Activated T-cell treated with anti-CD3 and anti-CD28 coated beads, Interleukin-2, amount 50 U/mL, for 4 hours (primary cell): ENCODE results near the gene TACC3. TPM values are rescaled to one million over a fixed set of nuclear protein-coding genes. Genes with fewer than 3 reads are reported as not detected.

Experiments used
- ATAC-seq, 2 donors: fragments of 200-7000 bp; cut with Tn5 transposase; one replicate each; pipeline ENCODE4 v1.10.0; 2021
- DNase-seq: peaks from one replicate; pipeline ENCODE4 v3.0.0-alpha.2; 2020
- H3K27me3 Mint-ChIP-seq: one replicate; pipeline ENCODE4 v1.8.0; 2021; ENCODE audit warnings: low read depth, mixed read lengths
- H3K36me3 Mint-ChIP-seq: one replicate; pipeline ENCODE4 v1.8.0; 2022; ENCODE audit warnings: mixed read lengths; ENCODE audit not compliant: insufficient read depth
- H3K4me1 Mint-ChIP-seq: one replicate; pipeline ENCODE4 v1.8.0; 2021; ENCODE audit warnings: low read depth, mixed read lengths
- H3K4me3 Mint-ChIP-seq: one replicate; pipeline ENCODE4 v1.8.0; 2021; ENCODE audit warnings: mild to moderate bottlenecking, moderate library complexity, mixed read lengths
- H3K9me3 Mint-ChIP-seq: one replicate; pipeline ENCODE4 v1.8.0; 2021; ENCODE audit warnings: mixed read lengths
- total RNA-seq, 3 donors: library from RNA; stranded (reverse); gene quantifications; one replicate each; pipeline ENCODE4 v1.2.1, GENCODE V29; 2021

TACC3 gene
- total RNA-seq, 3 donors from 2014 or later = 53.1 to 75.0 (median 69.3) TPM

DNA sequence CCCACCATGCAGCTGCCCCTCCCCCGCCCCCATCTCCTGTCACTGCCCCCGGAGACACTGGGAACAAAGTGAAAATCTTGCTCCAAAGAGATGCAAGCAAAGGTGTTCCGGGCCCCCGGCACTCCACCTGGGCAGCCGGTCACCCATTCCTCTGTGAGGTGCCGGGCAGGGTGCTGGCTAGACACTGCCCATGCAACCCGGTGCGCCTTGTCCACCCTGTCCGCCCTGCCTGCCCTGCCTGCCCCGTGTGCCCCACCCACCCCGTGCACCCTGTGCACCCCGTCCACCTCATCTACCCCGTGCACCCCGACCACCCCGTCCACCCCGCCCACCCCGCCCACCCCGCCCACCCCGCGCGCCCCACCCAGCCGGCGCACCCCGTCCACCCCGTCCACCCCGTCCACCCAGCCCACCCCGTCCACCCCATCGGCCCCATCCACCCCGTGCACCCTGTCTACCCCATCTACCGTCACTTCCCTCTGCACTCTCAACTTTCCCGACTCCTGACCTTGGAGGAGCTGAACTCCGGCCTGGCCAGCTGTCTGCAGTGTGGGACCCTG lies 39.9 kb downstream of the TACC3 start:
- ATAC-seq = no peak
- no peak overlapping the region for H3K4me3 Mint-ChIP-seq

GRCh38 chr4:1762264-1763010 lies 41.1 kb downstream of the TACC3 start:
- Mint-ChIP-seq H3K36me3 (no peaks in the 10 kb centered on the region), H3K4me3 (no peak overlapping the region), H3K27me3 (peaks cover 20% of the 10 kb centered on the region), H3K9me3 (no peaks in the 10 kb centered on the region), H3K4me1 (peaks cover 2% of the 10 kb centered on the region)
- ATAC-seq (no peak), DNase-seq (no peak)

More for the DNA sequence above, 39.9 kb downstream of the TACC3 start:
- no peaks in the 10 kb centered on the region for H3K36me3 Mint-ChIP-seq
- H3K9me3 Mint-ChIP-seq = no peaks in the 10 kb centered on the region
- H3K4me1 Mint-ChIP-seq = peaks cover 2% of the 10 kb centered on the region
- H3K27me3 Mint-ChIP-seq = peaks cover 20% of the 10 kb centered on the region
- no peak for DNase-seq

GRCh38 chr4:1763070-1763549 lies 41.8 kb downstream of the TACC3 start:
- H3K9me3 Mint-ChIP-seq = no peaks in the 10 kb centered on the region
- H3K27me3 Mint-ChIP-seq = peaks cover 23% of the 10 kb centered on the region
- peaks cover 2% of the 10 kb centered on the region for H3K4me1 Mint-ChIP-seq
- H3K36me3 Mint-ChIP-seq = no peaks in the 10 kb centered on the region
- ATAC-seq (no peak), DNase-seq (no peak)
- H3K4me3 Mint-ChIP-seq = no peak overlapping the region

GRCh38 chr4:1763550-1764080 lies 42.3 kb downstream of the TACC3 start:
- Mint-ChIP-seq H3K36me3 (no peaks in the 10 kb centered on the region), H3K27me3 (peaks cover 25% of the 10 kb centered on the region), H3K4me3 (no peak overlapping the region), H3K9me3 (no peaks in the 10 kb centered on the region), H3K4me1 (peaks cover 2% of the 10 kb centered on the region)
- ATAC-seq (no peak), DNase-seq (no peak)

DNA sequence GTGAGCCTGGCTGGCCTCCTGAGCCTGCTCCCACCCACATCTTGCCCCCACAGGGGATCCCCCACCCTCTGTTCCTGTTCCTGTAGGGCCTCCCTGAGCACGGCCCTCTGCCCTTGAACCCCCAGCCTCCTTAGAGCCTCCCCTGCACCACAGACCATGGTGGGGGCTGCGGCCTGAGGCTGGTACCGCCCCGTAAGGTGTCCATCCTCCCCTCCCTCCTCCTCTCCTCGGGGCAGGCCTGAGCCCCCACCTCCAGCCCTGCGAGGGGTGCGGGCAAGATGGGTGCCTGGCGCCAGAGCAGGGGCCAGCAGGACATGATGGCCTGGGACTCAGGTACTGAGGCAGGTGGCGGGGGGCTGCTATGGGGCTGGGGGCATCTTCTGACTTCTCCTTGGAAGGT lies 43.3 kb downstream of the TACC3 start:
- DNase-seq (no peak), ATAC-seq (no peak)
- Mint-ChIP-seq H3K9me3 (no peaks in the 10 kb centered on the region), H3K27me3 (peaks cover 27% of the 10 kb centered on the region), H3K4me1 (peaks cover 2% of the 10 kb centered on the region), H3K36me3 (no peaks in the 10 kb centered on the region), H3K4me3 (no peak overlapping the region)

DNA sequence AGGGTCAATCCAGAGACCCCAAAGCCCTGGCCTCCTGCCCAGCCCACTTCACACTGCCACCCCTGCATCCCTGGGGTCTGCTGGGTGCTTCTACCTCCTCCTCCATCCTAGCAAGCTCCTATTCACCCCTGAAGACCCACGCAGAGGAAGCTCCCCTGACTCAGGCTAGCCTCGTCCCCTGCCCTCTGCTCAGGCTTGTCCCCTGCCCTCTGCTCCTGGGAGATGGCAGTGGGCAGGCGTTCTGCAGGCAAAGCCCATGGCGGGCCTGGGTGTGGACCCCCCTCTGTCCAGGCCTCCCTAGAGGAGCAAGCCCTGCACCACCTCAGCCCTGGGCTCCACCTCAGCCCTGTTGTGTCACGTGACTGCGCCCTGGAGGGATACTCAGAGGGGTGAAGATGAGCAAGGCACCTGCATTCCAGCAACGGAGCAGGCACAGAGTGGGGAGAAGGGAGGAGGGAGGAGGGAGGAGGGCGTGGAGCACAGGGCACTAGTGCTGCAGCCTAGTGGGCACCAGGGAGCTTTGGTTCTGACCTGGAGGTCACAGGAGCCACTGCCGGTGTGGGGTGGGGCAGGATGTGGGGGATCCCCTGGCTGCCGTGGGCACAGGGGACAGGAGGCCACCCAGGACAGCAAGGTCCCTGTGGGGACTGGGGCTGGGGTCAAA lies 44.2 kb downstream of the TACC3 start:
- H3K27me3 Mint-ChIP-seq = peaks cover 27% of the 10 kb centered on the region
- DNase-seq (no peak), ATAC-seq (no peak)
- no peaks in the 10 kb centered on the region for H3K36me3 Mint-ChIP-seq
- no peaks in the 10 kb centered on the region for H3K4me1 Mint-ChIP-seq
- no peak overlapping the region for H3K4me3 Mint-ChIP-seq
- H3K9me3 Mint-ChIP-seq = no peaks in the 10 kb centered on the region

DNA sequence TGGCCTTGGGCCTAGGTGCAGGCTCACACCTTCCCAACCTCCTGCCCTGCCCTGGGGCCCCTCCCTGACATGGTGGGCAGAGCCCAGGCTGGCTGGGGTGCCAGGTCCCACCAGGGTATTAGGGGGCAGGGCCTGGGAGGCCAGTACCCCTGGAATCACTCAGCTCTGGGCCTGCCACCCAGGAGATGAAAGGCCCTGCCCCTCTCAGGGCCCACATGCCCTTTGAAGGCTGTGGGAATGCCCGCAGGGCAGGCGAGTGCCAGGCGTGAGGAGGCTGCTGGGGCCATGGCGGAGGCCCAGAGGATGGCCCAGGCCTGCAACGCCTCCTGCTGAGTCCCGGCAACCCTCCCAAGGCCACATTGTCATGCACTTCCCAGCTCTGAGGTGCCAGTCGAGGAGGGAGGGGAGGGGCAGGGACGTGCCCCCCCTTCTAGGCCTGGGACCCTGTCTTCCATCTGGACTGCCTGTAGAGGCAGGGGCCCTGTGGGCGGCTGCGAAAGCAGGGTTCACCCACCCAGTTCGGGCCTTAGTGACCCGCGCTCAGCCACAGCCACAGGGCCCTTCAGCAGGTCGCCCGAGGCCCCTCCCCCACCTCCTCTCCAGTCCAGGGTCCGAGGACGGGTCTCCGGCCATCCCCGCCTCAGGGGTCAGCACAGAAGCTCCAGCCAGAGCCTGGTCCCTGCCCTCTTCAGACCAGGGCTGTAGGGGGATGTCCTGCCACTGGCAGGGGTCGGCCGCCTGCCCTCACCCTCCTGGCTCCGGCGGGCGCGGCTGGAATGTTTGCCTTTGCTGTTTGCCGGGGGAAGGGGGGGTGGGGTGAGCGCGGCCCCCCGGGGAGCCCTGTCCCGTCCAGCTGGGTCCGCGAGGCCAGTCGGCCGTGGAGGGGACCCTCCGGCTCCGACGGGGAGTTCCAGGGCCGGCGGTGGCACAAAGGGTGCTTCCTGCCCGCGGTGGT lies 45.1 kb downstream of the TACC3 start:
- Mint-ChIP-seq H3K9me3 (no peaks in the 10 kb centered on the region), H3K36me3 (no peaks in the 10 kb centered on the region), H3K4me3 (no peak overlapping the region), H3K4me1 (no peaks in the 10 kb centered on the region), H3K27me3 (peaks cover 27% of the 10 kb centered on the region)
- DNase-seq = no peak
- no peak for ATAC-seq

GRCh38 chr4:1767061-1767769 lies 45.9 kb downstream of the TACC3 start:
- no peak for DNase-seq
- H3K36me3 Mint-ChIP-seq = no peaks in the 10 kb centered on the region
- peak; percentile 14 to 20 for ATAC-seq
- H3K4me1 Mint-ChIP-seq = peaks cover 2% of the 10 kb centered on the region
- no peaks in the 10 kb centered on the region for H3K9me3 Mint-ChIP-seq
- peaks cover 29% of the 10 kb centered on the region for H3K27me3 Mint-ChIP-seq
- H3K4me3 Mint-ChIP-seq = no peak overlapping the region

DNA sequence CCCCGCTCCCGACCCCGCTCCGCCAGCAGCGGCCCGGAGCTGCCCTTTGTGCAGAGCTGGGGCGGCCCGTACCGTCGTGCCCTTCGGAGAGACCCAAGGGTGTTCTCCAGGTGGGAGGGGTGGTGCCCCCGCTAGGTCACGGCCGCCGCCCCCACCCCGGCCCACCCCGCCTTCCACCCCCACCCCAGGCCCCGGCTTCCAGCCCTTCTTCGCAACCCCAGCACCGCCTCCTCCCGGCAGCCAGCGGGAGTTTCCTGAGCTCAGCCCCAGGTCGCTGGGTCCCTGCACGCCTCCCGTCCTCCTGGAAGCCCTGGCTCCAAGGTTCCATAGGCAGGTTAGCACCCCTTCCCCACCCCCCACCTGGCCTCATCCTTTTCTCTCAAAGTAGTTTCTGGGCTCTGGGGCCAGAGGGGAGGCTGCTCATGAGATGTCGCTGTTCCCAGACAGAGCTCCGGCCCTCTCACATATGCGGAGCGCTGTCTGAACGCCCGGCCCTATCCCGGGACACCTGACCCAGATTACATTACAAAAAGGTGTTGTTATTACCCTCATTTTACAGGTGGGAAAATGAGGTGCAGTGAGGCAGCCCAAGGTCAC lies 46.5 kb downstream of the TACC3 start:
- peak; percentile 18 for DNase-seq
- peaks cover 27% of the 10 kb centered on the region for H3K27me3 Mint-ChIP-seq
- peak overlapping the region; percentile 56 for H3K4me3 Mint-ChIP-seq
- ATAC-seq = peak; percentile 41 to 54
- H3K9me3 Mint-ChIP-seq = no peaks in the 10 kb centered on the region
- peaks cover 2% of the 10 kb centered on the region for H3K4me1 Mint-ChIP-seq
- H3K36me3 Mint-ChIP-seq = no peaks in the 10 kb centered on the region

- Mint-ChIP-seq H3K27me3 (peaks cover 24% of the 10 kb centered on the region), H3K4me1 (peaks cover 2% of the 10 kb centered on the region), H3K9me3 (no peaks in the 10 kb centered on the region), H3K36me3 (no peaks in the 10 kb centered on the region), H3K4me3 (peak overlapping the region; percentile 65)
- DNase-seq (no peak), ATAC-seq (no peak)
Measured at GRCh38 chr4:1768367-1769034, 47.2 kb downstream of the TACC3 start.

GRCh38 chr4:1769692-1770091 lies 48.4 kb downstream of the TACC3 start:
- Mint-ChIP-seq H3K4me3 (no peak overlapping the region), H3K27me3 (peaks cover 18% of the 10 kb centered on the region), H3K36me3 (no peaks in the 10 kb centered on the region), H3K4me1 (peaks cover 2% of the 10 kb centered on the region), H3K9me3 (no peaks in the 10 kb centered on the region)
- ATAC-seq (no peak), DNase-seq (no peak)

DNA sequence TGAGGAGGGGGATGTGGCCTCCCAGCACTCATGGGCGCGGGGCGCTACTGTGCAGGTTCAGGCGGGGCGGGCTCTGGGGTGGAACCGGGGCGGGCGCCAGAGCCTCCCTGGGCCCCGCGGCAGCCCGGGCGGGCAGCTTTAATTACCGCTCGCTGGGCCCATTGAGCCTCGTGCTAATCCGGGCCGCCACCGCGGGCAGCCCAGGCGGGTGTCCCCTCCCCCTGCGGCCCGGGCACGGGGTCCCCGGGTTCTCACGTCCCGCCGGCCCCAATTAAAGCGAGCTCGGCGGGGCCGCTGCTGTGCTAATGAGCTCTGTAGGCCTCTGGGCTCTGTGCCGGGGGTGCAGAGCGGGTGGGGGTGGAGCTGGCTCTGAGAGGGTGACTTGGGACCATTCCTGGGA lies 48.9 kb downstream of the TACC3 start:
- no peak for ATAC-seq
- DNase-seq = no peak
- H3K27me3 Mint-ChIP-seq = peaks cover 13% of the 10 kb centered on the region
- no peaks in the 10 kb centered on the region for H3K9me3 Mint-ChIP-seq
- H3K36me3 Mint-ChIP-seq = no peaks in the 10 kb centered on the region
- peaks cover 2% of the 10 kb centered on the region for H3K4me1 Mint-ChIP-seq
- H3K4me3 Mint-ChIP-seq = no peak overlapping the region
